ENCODE data around the gene SAMD14.

The SAMD14 gene

GRCh38 chr17:50148226-50149090, 18.5 kb upstream of the SAMD14 start:
- peak; percentile 57 for DNase-seq (ENCODE audit: low spot score)

DNA sequence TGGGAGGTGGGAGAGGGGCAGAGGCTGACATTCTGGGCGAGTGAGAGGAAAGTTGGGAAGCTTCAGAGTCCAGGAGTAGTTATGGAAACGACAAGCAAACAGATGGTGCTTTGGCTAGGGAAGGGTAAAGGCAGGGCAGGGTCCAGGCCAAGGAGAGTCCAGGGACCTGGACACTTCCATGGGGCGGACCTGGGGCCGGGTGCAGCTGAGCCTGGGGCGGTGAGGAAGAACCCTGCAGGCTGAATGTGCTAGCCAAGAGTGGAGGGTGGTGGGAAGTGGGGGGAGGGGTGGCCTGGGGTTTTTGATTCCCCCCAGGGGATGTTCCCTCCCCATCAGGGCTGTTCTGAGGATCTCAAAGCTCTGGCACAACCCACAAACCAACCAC, 17.9 kb upstream of the SAMD14 start:
- DNase-seq (ENCODE audit: low spot score), result no peak

- no peak for DNase-seq (ENCODE audit: low spot score)
These were observed 17.1 kb upstream of the SAMD14 start for GRCh38 chr17:50146927-50147665.

DNA sequence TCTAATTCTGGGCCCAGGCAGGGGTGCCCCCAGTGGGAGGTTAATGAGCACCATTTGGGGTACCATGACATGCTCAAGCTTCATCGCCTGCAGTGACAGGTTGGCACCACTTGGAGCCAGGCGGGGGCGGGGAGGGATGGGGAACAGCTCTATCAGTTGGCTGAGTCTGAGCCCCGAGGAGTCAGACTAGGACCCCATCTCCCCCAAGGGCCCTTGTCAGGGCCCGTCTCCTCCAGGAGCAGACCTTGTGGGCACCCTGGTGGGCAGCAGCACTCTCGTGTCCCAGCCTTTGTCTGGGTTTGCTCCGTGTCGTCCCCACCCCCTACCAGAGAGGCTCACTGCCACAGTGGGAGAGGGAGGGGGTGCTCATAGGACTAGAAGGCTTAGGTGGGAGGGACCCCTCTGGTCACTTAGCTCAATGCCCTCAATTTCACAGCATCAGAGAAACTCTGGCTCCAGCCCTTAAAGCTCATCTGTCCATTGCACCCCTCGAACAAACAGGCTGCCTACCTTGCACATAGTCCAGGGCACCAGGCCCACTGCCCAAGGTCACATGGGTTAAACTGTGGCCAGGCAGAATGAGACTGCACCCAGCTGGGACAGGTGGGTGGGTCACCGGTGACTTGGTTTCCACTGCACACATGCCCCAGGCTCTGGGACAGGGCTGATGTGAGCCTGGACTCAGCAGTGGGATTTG, 16.4 kb upstream of the SAMD14 start:
- no peak for DNase-seq (ENCODE audit: low spot score)

DNA sequence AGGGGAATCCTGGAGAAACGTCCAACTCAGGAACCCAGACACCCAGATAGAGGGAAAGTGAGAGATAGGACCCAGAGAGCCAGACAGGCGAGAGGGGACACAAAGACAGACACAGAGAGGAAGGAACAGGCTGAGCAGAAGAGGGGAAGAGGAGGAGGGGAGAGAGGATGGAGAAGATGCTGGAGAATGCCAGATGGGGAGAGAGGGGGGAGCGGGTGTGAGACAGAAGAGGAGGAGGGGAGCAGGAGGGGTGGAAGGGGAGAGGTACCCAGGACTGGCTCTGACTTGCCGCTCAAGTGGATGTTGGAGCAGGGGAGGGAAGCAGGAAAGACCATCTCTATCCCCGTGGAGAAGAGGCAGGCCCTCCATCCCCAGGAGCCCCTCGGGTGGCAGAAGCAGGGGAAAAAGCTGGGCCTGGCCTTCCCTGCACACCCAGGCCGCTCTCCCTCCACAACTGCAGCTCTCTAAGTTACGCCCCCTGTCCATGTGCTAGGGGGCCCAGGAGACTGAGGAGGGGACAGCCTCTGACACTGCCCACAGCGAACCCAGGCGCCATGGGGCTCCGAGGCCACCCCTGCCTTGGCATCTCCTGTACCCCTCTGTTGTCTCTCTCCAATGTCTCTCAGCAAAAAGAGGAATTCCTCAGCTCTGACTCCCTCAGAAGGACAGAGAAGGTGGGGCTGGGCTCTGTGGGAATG, 15.7 kb upstream of the SAMD14 start:
- no peak for DNase-seq (ENCODE audit: low spot score)

- no peak for DNase-seq (ENCODE audit: low spot score)
These were observed 15.0 kb upstream of the SAMD14 start for GRCh38 chr17:50144845-50145531.

DNA sequence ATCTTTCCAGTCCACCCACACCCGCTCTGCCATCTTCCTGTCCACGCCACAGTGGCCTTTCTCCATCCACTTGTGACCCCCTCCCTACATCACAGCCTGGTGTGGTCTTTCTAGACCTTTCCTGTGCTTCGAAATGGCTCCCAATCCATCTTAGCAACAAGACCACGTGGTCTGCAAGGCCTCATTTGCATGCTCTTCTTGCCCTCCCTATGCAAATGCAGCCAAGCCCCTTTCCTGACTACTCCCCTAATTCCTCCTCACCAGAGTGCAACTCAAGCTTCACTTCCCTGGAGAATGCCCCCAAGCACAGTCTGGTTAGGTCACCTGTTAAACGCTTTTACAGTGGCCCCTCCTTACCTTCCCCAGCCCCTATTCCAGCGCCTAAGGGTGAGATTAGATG, 14.4 kb upstream of the SAMD14 start:
- DNase-seq (ENCODE audit: low spot score), result no peak

- no peak for DNase-seq (ENCODE audit: low spot score)
These were observed 13.7 kb upstream of the SAMD14 start for GRCh38 chr17:50143461-50144176.

GRCh38 chr17:50141745-50142110, 11.8 kb upstream of the SAMD14 start:
- no peak for DNase-seq (ENCODE audit: low spot score)

DNA sequence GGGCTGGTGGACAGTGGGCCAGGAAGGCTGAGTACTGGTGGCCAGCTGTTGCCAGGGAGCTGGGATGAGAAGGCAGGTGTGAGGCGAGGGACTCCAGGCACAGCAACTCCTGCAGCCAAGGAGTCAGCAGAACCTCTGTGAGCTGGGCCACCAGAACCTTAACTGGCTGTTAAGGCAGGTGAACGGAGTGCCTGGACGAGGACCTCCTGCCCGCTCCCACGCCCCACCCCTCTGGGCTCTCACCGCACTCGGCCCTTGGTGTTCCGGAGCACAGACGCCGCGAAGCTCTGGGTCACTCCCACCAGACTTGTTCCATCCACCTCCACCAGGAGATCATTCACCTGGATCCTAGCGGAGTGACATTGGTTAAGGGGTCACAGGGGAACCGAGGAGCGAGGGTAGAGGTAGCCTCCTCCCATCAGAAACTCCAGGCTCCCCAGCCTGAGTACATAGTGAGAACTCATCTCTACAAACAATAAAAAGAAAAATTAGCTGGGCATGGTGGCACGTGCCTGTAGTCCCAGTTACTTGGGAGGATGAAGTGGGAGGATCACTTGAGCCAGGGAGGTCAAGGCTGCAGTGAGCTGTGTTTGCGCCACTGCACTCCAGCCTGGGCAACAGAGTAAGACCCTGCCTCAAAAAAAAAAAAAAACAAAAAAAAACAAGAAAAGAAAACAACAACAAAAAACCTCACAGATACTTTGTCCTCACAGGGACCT, 11.2 kb upstream of the SAMD14 start:
- DNase-seq (ENCODE audit: low spot score), result no peak

GRCh38 chr17:50139950-50140885, 10.3 kb upstream of the SAMD14 start:
- peak; percentile 91 for DNase-seq (ENCODE audit: low spot score)

DNA sequence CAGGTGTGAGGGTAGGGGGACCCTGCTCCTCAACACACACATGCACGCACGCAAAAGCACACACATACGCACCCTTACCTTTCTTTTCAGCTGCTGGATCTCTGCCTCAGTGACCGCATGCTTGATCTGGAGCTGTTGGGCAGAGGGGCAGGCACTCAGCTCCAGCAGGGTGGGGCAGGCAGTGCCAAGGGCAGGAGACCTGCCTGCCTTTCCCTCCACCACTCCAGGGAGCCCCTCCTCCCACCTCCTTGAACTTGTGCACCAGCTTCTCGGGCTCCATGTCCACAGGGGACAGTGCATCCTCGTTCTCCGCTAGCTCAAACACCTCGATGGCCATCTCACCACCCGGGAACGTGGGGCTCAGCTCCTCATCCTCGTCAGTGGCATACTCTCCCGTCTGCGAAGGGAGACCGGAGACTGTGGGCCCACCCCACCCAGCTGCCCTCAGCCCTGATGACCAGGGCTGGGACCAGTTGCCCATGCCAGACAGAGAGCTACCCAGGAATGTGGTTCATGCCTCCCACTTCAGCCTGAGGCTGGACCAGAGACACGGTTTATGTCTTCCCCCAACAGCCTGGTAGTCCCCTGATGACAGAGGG, 9.3 kb upstream of the SAMD14 start:
- DNase-seq (ENCODE audit: low spot score), result no peak

- no peak for DNase-seq (ENCODE audit: low spot score)
These were observed 7.1 kb upstream of the SAMD14 start for GRCh38 chr17:50137042-50137441.

GRCh38 chr17:50136096-50136687, 6.2 kb upstream of the SAMD14 start:
- DNase-seq (ENCODE audit: low spot score), result no peak

GRCh38 chr17:50135316-50136095, 5.5 kb upstream of the SAMD14 start:
- no peak for DNase-seq (ENCODE audit: low spot score)

DNA sequence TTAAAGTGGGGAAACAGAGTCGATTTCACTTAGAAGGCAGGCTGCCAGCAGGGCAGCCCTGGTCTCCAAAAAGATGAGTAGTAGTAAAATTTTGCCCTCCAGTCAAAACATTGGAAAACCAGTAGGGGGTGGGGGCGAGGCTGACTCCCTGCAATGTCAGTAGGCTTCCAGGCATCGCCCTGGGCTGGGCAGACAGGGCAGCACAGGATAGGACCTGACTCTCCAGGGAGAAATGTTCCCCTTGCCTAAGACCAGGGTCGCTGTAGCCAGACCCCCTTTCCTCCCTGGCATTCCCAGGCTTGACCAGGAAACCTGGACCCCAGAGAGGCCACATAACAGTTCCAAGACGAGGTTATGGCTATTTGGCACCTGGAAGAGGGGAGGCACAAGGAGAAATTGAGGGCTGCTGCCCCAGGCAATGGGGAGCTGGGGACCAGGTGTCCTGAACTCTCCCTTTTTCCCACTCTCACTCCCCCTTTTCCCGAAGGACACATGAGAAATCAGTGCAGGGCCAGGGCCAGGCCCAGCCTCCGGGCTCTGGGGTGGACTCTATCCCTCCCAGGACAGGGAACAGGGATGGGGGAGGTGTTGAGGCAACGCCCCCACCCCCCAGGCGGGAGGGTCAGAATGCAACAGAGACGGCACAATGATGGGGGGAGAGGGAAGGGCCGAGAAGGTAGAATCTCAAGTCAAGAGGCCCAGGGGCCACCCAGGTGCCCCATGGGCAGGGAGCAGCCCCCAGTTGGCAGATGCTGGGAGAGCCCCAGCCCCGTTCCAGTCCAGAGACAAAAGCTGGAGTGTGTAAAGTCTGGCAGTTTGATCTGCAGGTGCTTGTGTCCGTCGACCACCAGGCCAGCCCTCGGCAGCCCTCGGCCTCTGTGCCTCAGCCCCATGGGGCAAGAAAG, 4.5 kb upstream of the SAMD14 start:
- no peak for DNase-seq (ENCODE audit: low spot score)

DNA sequence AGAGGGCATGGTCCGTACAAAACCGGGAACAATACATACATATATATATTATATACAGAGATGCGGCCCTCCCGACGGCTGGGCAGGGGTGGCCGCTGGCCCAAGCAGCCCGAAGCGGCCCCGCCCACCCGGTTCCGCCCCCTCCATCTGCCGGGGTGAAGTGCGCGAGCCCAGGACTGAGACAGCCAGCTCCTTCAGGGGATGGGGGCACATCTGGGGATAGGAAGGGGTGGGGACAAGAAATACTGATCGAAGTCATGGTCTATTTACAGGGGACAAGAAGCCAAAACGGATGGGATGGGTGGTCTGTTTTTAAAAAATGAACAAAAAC, 3.8 kb upstream of the SAMD14 start:
- peak; percentile 64 for DNase-seq (ENCODE audit: low spot score)

Measured in iPS-NIHi11 (cell line).